ENCODE results near the gene GABRB1.

Gene GABRB1

GRCh38 chr4:47185761-47186160, 154.4 kb downstream of the GABRB1 start:
- H3K9me3 Mint-ChIP-seq: no peaks in the 10 kb centered on the region
- peaks cover 26% of the 10 kb centered on the region for H3K27me3 Mint-ChIP-seq
- H3K36me3 Mint-ChIP-seq (ENCODE audit: low read depth): no peaks in the 10 kb centered on the region
- H3K27ac Mint-ChIP-seq: no peak overlapping the region
- H3K4me3 Mint-ChIP-seq: no peak overlapping the region
- H3K4me1 Mint-ChIP-seq (ENCODE audit: low read depth): peaks cover 4% of the 10 kb centered on the region
- intact Hi-C loops (cut with micrococcal nuclease): no loop called here

- H3K27me3 Mint-ChIP-seq: peaks cover 26% of the 10 kb centered on the region
- H3K36me3 Mint-ChIP-seq (ENCODE audit: low read depth): no peaks in the 10 kb centered on the region
- H3K27ac Mint-ChIP-seq: no peak overlapping the region
- intact Hi-C loops (cut with micrococcal nuclease): no loop called here
- H3K9me3 Mint-ChIP-seq: no peaks in the 10 kb centered on the region
- no peaks in the 10 kb centered on the region for H3K4me1 Mint-ChIP-seq (ENCODE audit: low read depth)
- H3K4me3 Mint-ChIP-seq: no peak overlapping the region
These were observed 156.2 kb downstream of the GABRB1 start for GRCh38 chr4:47187608-47188007.

- intact Hi-C loops (cut with micrococcal nuclease): no loop called here
- H3K4me3 Mint-ChIP-seq: no peak overlapping the region
- H3K27me3 Mint-ChIP-seq: peaks cover 8% of the 10 kb centered on the region
- H3K36me3 Mint-ChIP-seq (ENCODE audit: low read depth): no peaks in the 10 kb centered on the region
- H3K4me1 Mint-ChIP-seq (ENCODE audit: low read depth): no peaks in the 10 kb centered on the region
- no peak overlapping the region for H3K27ac Mint-ChIP-seq
- H3K9me3 Mint-ChIP-seq: no peaks in the 10 kb centered on the region
These were observed 161.8 kb downstream of the GABRB1 start for GRCh38 chr4:47193179-47193578.

- no peak overlapping the region for H3K27ac Mint-ChIP-seq
- H3K4me3 Mint-ChIP-seq: no peak overlapping the region
- H3K4me1 Mint-ChIP-seq (ENCODE audit: low read depth): no peaks in the 10 kb centered on the region
- no peaks in the 10 kb centered on the region for H3K36me3 Mint-ChIP-seq (ENCODE audit: low read depth)
- H3K9me3 Mint-ChIP-seq: no peaks in the 10 kb centered on the region
- H3K27me3 Mint-ChIP-seq: peaks cover 10% of the 10 kb centered on the region
- intact Hi-C loops (cut with micrococcal nuclease): no loop called here
These were observed 162.8 kb downstream of the GABRB1 start for GRCh38 chr4:47194036-47194737.

- no peaks in the 10 kb centered on the region for H3K9me3 Mint-ChIP-seq
- H3K36me3 Mint-ChIP-seq (ENCODE audit: low read depth): no peaks in the 10 kb centered on the region
- intact Hi-C loops (cut with micrococcal nuclease): no loop called here
- H3K27ac Mint-ChIP-seq: no peak overlapping the region
- no peaks in the 10 kb centered on the region for H3K4me1 Mint-ChIP-seq (ENCODE audit: low read depth)
- H3K27me3 Mint-ChIP-seq: peaks cover 15% of the 10 kb centered on the region
- H3K4me3 Mint-ChIP-seq: no peak overlapping the region
These were observed 164.3 kb downstream of the GABRB1 start for GRCh38 chr4:47195706-47196105.

GRCh38 chr4:47198791-47199190, 167.4 kb downstream of the GABRB1 start:
- Mint-ChIP-seq H3K4me3 (no peak overlapping the region), H3K9me3 (no peaks in the 10 kb centered on the region), H3K36me3 (ENCODE audit: low read depth) (no peaks in the 10 kb centered on the region), H3K4me1 (ENCODE audit: low read depth) (no peaks in the 10 kb centered on the region), H3K27me3 (peaks cover 14% of the 10 kb centered on the region), H3K27ac (no peak overlapping the region)
- intact Hi-C loops (cut with micrococcal nuclease): no loop called here

- intact Hi-C loops (cut with micrococcal nuclease): no loop called here
- Mint-ChIP-seq H3K4me3 (no peak overlapping the region), H3K36me3 (ENCODE audit: low read depth) (no peaks in the 10 kb centered on the region), H3K4me1 (ENCODE audit: low read depth) (no peaks in the 10 kb centered on the region), H3K9me3 (no peaks in the 10 kb centered on the region), H3K27me3 (peaks cover 13% of the 10 kb centered on the region), H3K27ac (no peak overlapping the region)
These were observed 172.2 kb downstream of the GABRB1 start for GRCh38 chr4:47203593-47203992.

- peaks cover 6% of the 10 kb centered on the region for H3K27me3 Mint-ChIP-seq
- H3K27ac Mint-ChIP-seq: no peak overlapping the region
- intact Hi-C loops (cut with micrococcal nuclease): no loop called here
These were observed 176.2 kb downstream of the GABRB1 start for GRCh38 chr4:47207555-47207954.

GRCh38 chr4:47209833-47210232, 178.5 kb downstream of the GABRB1 start:
- Mint-ChIP-seq H3K9me3 (no peaks in the 10 kb centered on the region), H3K4me3 (no peak overlapping the region), H3K4me1 (ENCODE audit: low read depth) (no peaks in the 10 kb centered on the region), H3K27me3 (peaks cover 3% of the 10 kb centered on the region), H3K36me3 (ENCODE audit: low read depth) (no peaks in the 10 kb centered on the region), H3K27ac (no peak overlapping the region)
- intact Hi-C loops (cut with micrococcal nuclease): no loop called here

More at GRCh38 chr4:47207555-47207954, 176.2 kb downstream of the GABRB1 start:
- Mint-ChIP-seq H3K4me1 (ENCODE audit: low read depth) (no peaks in the 10 kb centered on the region), H3K9me3 (no peaks in the 10 kb centered on the region), H3K36me3 (ENCODE audit: low read depth) (no peaks in the 10 kb centered on the region), H3K4me3 (no peak overlapping the region)

GRCh38 chr4:47210828-47211227, 179.5 kb downstream of the GABRB1 start:
- Mint-ChIP-seq H3K4me1 (ENCODE audit: low read depth) (no peaks in the 10 kb centered on the region), H3K27ac (no peak overlapping the region), H3K4me3 (no peak overlapping the region), H3K36me3 (ENCODE audit: low read depth) (no peaks in the 10 kb centered on the region), H3K9me3 (no peaks in the 10 kb centered on the region), H3K27me3 (peaks cover 3% of the 10 kb centered on the region)
- intact Hi-C loops (cut with micrococcal nuclease): no loop called here

- Mint-ChIP-seq H3K27ac (no peak overlapping the region), H3K27me3 (peaks cover 5% of the 10 kb centered on the region)
- intact Hi-C loops (cut with micrococcal nuclease): no loop called here
These were observed 181.7 kb downstream of the GABRB1 start for GRCh38 chr4:47213106-47213505.

GRCh38 chr4:47213539-47213938, 182.2 kb downstream of the GABRB1 start:
- intact Hi-C loops (cut with micrococcal nuclease): no loop called here
- Mint-ChIP-seq H3K27ac (no peak overlapping the region), H3K27me3 (peaks cover 5% of the 10 kb centered on the region)

More at GRCh38 chr4:47213106-47213505, 181.7 kb downstream of the GABRB1 start:
- Mint-ChIP-seq H3K4me1 (ENCODE audit: low read depth) (no peaks in the 10 kb centered on the region), H3K36me3 (ENCODE audit: low read depth) (no peaks in the 10 kb centered on the region), H3K4me3 (no peak overlapping the region), H3K9me3 (no peaks in the 10 kb centered on the region)

GRCh38 chr4:47213971-47214370, 182.6 kb downstream of the GABRB1 start:
- H3K9me3 Mint-ChIP-seq: no peaks in the 10 kb centered on the region
- H3K4me1 Mint-ChIP-seq (ENCODE audit: low read depth): no peaks in the 10 kb centered on the region
- H3K27ac Mint-ChIP-seq: no peak overlapping the region
- H3K4me3 Mint-ChIP-seq: no peak overlapping the region
- no peaks in the 10 kb centered on the region for H3K36me3 Mint-ChIP-seq (ENCODE audit: low read depth)
- intact Hi-C loops (cut with micrococcal nuclease): no loop called here
- peaks cover 5% of the 10 kb centered on the region for H3K27me3 Mint-ChIP-seq

More at GRCh38 chr4:47213539-47213938, 182.2 kb downstream of the GABRB1 start:
- Mint-ChIP-seq H3K36me3 (ENCODE audit: low read depth) (no peaks in the 10 kb centered on the region), H3K9me3 (no peaks in the 10 kb centered on the region), H3K4me3 (no peak overlapping the region), H3K4me1 (ENCODE audit: low read depth) (no peaks in the 10 kb centered on the region)

- Mint-ChIP-seq H3K27ac (no peak overlapping the region), H3K4me3 (no peak overlapping the region), H3K27me3 (peaks cover 4% of the 10 kb centered on the region), H3K9me3 (no peaks in the 10 kb centered on the region), H3K4me1 (ENCODE audit: low read depth) (no peaks in the 10 kb centered on the region), H3K36me3 (ENCODE audit: low read depth) (no peaks in the 10 kb centered on the region)
- intact Hi-C loops (cut with micrococcal nuclease): loop anchor here (2.0 to 5.0 kb wide), 2 partner anchors 283 to 371 kb away; no protein-coding TSS in a partner anchor
These were observed 184.4 kb downstream of the GABRB1 start for GRCh38 chr4:47215759-47216158.

GRCh38 chr4:47217291-47217690, 185.9 kb downstream of the GABRB1 start:
- Mint-ChIP-seq H3K9me3 (no peaks in the 10 kb centered on the region), H3K36me3 (ENCODE audit: low read depth) (no peaks in the 10 kb centered on the region), H3K4me1 (ENCODE audit: low read depth) (no peaks in the 10 kb centered on the region), H3K27me3 (peaks cover 4% of the 10 kb centered on the region), H3K4me3 (no peak overlapping the region), H3K27ac (no peak overlapping the region)
- intact Hi-C loops (cut with micrococcal nuclease): loop anchor here (2.0 to 5.0 kb wide), 2 partner anchors 285 to 372 kb away; no protein-coding TSS in a partner anchor

Data from dendritic cell treated with granulocyte-macrophage colony-stimulating factor and Interleukin-4, amounts not matched to agents 40 ng/mL and 50 ng/mL, for 4 days (primary cell).